GM15510 (cell line): Measurements from ENCODE around the gene RPRML.

Experiments
- POLR2A ChIP-seq: IDR thresholded peaks from 3 replicates; pipeline ENCODE4 v1.6.1; 2011; ENCODE audit warnings: borderline replicate concordance; ENCODE audit not compliant: insufficient read length; ENCODE audit errors: extremely low read depth

The RPRML gene

DNA sequence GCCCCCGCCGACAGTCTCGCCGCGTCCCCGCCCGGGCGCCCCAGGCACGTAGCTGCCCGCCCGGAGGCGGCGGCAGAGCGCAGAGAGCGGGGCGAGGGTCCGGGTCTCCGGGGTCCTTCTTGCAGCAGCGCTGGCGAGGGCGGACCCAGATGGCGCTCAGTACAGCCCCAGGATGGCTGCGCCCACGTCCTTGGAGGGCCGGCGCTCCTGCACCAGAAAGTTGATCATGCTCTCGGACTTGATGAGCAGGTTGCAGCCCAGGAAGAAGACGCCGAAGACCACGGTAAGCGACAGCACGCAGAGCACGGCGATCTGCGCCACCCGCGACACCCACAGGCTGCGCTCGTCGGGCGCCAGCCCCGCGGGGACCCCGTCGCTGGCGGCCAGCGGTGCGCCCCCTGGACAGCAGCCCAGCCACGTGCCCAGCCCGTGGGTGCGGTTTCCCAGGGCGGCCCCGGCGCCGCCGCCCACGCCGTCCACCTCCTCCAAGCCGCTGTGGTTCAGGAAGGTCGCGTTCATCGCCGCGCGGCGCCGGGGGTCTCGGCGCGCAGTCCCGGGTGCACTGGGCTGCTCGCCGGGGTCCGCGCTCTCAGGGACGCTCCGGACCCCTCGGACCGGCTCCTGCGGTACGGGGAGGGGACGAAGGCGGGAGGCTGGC lies 435 bp downstream of the RPRML start:
- no peak for TF ChIP-seq POLR2A

DNA sequence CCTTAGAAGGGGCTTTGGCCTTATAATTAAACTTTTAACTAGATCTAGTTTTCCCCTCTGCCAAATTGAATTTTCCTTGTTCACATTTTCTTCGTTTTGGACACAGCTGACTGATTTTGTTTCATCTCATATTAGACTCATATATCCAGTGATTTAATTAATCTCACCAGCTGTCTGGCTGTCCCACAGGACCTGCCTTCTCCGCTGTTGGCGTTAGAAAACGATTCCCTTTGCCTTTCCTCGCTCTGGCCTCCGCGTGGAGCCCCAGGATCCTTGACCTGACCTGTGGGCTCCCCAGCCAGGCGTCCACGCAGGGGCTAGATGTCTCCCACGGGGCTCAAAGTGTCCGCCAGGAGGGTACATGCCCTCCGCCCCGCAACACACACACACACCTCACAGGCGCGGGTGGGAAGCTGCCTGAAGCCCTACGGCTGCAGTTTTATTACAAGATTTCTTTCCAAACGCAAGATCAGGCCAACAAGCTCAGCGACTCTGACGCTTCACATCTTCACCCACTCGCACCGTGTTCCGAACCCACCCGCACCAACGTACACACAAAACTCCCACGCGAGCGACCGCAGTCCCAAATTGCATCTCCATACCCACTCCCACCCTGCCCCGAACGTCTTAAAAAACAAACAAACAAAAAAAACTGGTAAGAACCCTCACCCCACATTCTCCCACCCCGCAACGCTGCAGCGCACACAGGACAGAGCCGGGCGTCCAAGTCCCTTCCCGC lies 1.1 kb downstream of the RPRML start:
- no peak for TF ChIP-seq POLR2A

DNA sequence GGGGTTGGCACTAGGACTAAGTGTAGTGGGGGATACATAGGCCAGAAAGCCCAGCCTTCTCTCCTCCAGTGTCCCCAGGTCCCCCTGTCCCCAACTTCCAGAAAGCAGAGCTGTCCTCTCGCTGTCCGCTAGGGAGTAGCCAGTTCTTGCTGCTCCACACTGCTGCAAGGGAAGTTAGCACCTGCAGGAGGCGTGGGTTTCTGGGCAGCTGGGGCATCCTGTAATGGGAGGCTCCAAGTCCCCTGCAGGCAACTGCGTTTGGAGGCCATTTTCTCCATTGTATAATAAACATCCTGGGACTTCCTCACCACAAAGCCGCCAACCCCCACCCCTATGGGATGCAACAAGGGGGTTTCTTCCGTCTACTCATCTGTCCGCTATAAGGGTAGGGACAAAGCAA lies 1.7 kb downstream of the RPRML start:
- TF ChIP-seq POLR2A, result no peak

DNA sequence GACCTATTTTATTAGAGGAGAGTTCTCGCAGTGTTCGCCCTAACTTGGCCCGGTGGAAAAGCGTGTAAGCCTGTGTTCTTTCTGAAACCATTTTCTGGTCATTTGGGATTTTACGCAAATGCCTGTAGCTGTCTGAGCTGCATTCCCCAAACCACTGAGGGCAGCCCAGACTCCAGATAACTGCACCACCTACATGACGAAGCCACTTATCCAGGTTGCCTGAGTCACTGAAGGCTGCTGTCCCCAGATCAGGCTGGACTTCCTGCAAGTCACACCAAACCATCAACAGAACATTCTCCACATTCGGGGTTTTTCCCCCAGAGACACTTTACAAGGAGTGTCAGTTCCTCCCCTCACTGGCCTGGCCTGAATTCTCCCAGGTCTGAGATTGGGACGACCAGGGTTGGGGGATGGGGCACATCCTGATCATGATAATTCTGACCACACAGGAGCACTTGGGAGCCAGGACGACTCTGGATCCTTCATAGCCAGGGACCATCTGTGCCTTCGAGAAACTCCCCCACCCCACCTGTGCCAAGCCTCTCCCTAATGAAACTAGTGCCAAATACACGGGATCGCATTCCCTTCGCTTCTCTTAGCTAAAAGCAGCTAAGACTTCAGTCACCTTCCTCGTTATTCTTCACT lies 2.3 kb downstream of the RPRML start:
- no peak for TF ChIP-seq POLR2A

DNA sequence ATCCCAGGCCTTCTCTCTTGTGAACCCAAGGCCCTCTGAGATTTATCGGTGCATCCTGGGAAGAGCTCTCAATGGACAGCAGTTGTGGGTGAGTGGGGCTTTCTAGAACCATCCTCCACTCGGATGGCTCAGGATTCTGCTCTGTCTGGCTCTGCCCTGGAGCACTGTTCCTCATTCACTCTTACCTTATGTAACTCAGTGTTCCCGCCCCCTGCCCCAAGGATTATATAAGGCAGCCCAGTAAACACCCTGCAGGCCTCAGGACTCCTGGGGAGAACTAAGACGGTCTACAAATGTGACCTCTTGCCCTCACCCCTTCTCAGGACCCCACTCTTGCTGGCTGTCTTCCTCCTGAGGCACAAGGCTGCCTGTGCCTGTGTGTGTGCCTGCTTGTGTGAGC lies 3.8 kb downstream of the RPRML start:
- no peak for TF ChIP-seq POLR2A

DNA sequence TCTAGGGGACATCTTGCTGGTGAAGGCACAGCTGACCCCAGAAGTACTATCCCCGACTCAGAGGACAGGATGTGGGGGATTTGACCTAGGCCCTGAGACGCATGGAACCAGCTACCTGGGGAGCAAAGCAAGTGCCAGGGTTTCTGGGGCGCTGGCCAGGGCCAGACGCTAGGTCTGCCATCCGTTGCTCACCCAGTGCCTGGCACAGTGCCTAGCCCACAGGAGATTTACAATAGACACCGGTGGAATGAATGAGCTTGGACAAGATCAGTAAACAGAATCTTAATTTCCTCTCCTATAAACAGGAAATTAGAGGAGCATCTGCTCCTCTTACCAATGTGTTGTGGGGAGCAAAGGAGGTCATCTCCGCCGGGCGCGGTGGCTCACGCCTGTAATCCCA lies 5.0 kb downstream of the RPRML start:
- TF ChIP-seq POLR2A, result no peak

DNA sequence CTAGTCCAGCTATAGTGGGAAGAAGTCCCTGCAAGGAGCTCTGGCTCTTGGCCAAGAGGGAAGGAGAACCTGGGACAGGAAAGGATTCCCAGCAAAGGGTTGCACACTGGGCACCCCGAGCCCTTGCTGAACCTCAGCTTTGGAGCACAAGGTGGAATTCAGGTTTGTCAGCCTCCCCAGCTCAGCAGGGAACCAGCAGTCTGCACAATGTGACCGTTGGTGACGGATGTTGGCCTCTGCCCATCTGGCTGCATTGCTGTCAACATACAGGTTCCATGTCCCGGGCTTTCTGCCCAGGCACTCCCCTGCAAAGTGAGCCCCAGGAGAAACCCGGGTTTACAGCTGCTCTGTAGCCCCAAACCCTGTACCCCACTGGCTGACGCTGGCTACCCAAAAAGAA lies 6.7 kb downstream of the RPRML start:
- TF ChIP-seq POLR2A, result no peak

DNA sequence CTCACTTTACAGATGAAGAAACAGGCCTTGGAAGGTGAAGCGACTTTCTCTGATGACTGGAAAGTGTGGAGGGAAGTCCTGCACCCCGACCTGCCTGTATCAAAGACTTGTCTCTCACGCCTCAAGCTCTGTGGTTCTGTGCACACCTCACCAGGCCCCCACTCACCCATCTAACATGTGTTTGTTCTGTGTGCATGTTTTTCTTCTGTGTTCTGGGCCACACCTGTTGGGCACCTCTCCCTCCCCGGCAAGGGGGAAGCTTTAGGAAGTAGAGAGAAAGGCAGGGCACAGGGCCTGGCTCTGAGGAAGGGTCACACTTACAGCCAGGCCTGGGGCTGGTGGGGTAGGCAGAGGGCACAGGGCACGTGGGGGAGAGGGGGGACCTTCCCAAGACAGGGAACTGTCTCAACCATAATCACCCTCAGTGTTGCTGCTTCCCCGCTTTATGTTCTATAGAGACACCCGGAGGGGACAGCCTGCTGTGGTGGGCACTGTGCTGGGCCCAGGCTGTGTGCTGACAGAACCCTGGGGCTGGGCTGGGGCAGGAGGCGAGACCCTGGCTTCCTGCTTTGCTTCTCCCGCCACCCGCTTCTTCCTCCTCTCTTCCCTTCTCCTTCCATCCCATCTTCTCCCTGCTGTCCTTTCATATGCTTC lies 7.3 kb downstream of the RPRML start:
- no peak for TF ChIP-seq POLR2A

DNA sequence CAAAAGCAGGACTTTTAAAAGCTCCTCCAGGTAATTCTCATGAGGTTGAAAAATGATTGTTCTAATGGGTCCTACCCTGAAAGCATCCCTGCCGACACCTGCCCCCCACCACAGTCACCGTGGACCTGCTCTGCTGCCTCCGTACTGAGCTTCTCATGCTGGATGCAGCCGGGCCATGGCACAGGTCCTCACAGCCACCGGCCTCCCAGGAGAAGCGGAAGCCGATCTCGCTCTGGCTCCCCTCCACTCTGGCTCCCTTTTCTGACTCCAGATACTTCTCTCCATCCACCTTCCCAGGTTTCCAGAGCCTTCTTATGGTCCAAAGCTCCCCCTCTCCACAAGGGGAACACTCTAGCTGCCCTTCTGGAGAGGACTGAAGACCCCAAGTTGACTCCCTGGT lies 10.2 kb downstream of the RPRML start:
- TF ChIP-seq POLR2A, result no peak

DNA sequence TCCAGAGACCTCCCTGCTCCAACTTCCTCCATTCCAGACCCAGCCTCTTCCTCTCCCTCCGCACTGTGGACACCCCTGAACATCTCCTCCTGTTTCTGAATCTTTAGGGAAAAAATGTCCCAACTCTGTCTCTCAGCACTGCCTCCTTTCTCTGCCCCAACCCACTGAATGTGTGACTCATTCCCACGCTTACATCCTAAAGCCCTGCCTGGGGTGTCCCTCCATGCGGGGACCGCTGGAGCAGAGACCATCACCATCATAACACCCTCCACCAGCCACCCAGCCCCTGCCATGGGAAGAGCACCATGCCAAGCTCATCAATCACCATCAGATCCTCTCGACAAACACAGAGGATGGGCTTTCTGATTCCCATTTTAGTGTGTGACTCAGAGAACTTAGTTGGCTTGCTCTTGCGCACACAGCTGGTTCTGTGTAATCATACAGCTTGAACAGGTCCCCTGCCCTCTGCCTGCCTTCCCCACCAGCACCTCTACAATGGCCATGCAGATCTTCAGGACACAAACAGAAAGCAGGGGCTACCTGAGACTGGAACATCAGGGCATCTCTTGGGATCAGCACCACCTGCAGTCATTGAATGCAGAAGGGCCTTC lies 10.7 kb downstream of the RPRML start:
- no peak for TF ChIP-seq POLR2A

DNA sequence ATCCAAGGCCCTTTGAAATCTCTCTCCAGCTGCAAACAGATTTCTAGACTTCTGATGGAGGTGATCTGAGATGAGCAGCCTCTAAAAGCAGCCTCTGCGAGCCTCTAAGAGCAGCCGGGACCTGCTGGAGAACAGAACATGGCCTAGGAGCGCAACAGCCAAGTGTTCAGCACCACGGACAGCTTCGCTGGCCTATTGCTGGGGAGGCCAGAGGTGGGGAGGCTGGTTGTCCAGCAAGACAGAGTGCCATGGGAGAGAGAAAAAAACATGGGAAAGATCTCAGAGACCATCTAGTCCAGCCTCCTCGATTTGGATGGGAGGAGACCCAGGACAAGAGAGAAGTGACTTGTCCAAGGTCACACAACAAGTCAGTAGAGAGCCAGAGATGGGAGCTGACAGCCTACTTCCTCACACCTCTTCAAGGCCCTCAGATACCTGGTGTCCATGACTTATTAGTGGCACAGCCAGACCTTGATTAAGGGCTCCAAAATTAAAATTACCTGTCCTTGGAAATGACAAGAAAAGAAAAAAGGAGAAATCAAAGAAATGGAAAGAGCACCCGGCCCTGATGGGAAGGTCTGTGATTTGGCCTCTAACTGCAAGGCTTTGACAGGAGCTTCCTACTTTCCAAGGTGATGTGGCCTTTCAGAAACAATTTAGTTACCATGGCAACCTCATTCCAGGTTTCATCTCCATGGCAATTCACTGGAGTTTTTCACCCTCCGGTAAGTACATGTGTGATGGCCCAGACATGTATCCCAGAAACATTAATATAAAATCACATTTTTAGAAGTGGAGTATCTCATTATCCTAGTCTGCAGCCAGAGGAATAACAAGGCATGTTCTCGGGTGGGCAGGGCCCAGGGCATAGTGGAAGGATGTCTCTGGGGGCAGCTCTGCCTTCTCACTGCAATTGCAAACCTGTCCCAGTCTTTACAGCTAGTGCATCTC lies 14.5 kb downstream of the RPRML start:
- no peak for TF ChIP-seq POLR2A

DNA sequence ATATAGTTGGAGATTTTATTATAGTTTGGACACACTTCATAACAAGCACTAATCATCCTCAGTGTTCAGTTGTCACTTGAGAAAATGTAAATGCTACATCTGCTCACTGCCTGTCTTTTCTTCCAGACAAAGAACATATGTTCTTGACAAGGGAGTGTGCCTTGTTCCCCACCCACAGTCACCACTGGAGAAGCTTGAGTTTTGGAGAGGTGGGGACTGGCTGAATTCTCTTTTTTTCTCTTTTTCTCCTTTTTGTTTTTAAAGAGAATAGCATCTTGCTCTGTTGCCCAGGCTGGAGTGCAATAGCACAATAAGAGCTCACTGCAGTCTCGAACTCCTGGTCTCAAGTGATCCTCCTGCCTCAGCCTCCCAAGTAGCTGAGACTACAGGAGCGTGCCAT lies 15.5 kb downstream of the RPRML start:
- TF ChIP-seq POLR2A, result no peak

DNA sequence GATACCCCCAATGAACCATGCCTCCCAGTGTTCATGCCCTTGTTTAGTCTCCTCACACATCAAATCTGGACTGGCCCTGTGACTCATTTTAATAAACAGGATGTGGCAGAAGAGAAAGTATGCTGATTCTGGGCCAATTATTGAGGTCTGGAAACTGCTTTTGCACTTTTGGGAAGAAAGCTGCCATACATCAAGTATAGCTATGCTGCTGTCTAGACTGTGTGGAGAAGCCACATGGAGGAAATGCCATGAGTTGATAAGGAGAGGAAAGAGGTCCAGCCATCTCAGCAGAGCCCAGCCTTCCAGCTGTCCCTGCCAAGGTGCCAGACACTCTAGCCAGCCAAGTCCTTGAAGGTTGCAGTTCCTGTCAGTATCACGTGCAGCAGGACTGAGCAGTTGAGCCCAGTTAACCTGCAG lies 16.7 kb downstream of the RPRML start:
- no peak for TF ChIP-seq POLR2A

DNA sequence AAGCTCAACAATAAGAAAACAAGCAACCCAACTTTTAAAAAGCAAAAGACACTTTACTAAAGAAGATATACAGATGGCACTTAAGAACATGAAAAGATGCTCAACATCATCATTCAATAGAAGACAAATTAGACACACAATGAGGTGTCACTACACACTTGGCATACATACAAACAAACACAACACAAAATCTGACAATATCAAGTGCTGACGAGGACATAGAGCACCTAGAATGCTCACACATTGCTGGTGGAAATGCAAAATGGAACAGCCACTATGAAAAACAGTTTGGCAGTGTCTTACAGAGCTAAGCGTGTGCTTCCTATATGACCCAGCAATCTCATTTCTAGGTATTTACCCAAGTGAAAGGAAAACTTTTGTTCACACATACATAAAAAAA lies 18.9 kb downstream of the RPRML start:
- TF ChIP-seq POLR2A, result no peak
